Fibroblast of pulmonary artery (primary cell): Measurements from ENCODE around the gene SPATA46.
"Not testable (repeated sequence)": the region's sequence is repeated elsewhere in the genome, so short reads cannot be mapped to it uniquely, and the experiment has no call there.

Experiments used
- DNase-seq: peaks from one replicate; pipeline ENCODE4 v3.0.0-alpha.2; 2010; ENCODE audit warnings: low read depth
- H3K4me3 ChIP-seq: replicated peaks from 2 replicates; pipeline ENCODE4 v1.5.1; 2011; ENCODE audit warnings: low read depth, mild to moderate bottlenecking, control low read depth, low read length, moderate library complexity
- TF ChIP-seq, protein P1 (sequence below): IDR thresholded peaks from 2 replicates; pipeline ENCODE4 v1.5.1; 2011; ENCODE audit warnings: mild to moderate bottlenecking, control low read depth, low read length, inconsistent platforms; ENCODE audit errors: missing control alignments

Gene SPATA46, protein sequence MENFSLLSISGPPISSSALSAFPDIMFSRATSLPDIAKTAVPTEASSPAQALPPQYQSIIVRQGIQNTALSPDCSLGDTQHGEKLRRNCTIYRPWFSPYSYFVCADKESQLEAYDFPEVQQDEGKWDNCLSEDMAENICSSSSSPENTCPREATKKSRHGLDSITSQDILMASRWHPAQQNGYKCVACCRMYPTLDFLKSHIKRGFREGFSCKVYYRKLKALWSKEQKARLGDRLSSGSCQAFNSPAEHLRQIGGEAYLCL

DNA sequence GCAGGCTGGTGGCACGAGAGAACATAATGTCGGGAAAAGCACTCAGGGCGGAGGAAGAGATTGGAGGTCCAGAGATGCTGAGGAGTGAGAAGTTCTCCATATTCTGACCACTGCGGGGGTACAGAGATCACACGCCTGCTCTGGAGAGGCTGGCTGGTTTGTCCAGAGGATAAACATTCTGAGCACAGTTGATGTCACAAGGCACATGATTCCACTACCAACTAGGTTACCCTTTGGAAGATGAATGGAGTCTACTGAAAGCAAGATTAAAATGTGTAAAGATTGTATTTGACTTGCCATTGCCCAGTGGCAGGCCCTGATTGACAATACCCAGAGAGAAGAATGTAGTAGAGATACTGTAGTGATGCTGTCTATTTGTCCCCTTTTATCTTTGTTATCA, at the start of gene SPATA46:
Gene SPATA46, minus strand, starts transcription at position 164 of the 400 bp plus-strand sequence. Its CDS starts 64 bp downstream, at position 100.
- no peak for DNase-seq
- H3K4me3 ChIP-seq: no peak within 1 kb of the TSS
- TF ChIP-seq, protein P1, sequence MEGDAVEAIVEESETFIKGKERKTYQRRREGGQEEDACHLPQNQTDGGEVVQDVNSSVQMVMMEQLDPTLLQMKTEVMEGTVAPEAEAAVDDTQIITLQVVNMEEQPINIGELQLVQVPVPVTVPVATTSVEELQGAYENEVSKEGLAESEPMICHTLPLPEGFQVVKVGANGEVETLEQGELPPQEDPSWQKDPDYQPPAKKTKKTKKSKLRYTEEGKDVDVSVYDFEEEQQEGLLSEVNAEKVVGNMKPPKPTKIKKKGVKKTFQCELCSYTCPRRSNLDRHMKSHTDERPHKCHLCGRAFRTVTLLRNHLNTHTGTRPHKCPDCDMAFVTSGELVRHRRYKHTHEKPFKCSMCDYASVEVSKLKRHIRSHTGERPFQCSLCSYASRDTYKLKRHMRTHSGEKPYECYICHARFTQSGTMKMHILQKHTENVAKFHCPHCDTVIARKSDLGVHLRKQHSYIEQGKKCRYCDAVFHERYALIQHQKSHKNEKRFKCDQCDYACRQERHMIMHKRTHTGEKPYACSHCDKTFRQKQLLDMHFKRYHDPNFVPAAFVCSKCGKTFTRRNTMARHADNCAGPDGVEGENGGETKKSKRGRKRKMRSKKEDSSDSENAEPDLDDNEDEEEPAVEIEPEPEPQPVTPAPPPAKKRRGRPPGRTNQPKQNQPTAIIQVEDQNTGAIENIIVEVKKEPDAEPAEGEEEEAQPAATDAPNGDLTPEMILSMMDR: no peak

DNA sequence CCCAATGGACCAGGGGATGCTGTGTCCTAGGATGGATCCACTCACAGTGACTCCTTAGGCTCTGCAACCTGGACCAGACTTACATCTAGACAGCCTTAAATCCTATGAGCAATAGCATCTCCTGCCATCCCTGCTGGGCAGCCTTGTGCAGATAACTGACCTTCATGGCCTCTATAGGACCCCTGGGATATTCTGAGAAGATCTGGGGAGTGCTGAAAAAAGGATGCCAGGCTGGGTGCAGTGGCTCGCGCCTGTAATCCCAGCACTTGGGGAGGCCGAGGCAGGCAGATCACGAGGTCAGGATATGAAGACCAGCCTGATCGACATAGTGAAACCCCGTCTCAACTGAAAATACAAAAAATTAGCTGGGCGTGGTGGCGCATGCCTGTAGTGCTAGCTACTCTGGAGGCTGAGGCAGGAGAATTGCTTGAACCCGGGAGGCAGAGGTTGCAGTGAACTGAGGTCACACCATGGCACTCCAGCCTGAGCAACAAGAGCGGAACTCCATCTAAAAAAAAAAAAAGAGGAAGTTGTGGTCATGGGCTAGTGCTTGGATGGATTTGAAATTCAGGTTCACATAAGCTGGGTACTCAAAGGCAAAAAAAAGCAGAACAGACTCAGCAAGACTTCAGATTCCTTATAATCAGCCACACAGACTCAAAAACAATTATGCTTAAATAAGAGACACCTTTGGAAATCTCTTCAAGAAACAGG, 46.2 kb upstream of the SPATA46 start:
- DNase-seq: no peak
- TF ChIP-seq, protein P1: no peak
- H3K4me3 ChIP-seq: no peak overlapping the region

DNA sequence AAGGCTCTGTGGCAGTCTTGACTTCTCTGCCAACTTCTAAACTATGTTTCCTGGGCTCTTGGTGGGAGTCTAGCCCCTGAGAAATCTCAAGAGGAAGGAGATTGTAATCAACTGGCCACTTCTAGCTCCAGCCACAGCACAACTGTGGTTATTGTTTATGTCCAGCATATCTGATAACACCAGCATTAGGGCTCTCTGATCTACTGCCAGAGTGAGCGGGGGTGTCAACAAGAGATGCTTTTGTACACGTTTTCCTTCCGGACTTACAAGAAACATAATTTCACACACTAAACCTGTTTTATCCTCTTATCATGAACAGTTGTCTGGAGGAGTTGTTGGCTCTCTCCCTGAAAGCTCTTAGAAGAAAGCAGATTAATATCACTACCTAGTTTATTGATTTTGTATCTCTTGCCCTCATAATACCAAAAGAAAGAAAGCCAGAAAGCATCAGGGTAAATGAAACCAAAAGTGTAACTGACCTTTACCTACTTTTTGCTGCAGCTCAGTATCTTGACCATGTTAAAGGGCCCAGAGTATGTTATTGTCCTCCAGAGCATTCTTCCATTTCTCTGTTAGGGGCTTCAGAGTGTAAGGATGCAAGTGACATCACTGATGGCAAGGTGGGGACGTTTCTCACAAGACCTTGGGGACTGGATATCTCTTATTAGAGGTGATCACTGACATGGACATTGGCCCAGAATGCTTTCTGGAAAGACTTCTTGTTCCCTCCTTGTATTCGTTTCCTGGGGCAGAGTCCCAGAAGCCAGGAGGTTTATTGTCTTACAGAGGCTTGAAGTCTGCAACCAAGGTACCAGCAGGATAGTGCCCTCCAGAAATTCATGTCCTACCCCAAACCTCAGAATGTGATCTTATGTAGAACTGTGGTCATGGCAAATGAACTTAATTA, 44.9 kb upstream of the SPATA46 start:
- TF ChIP-seq, protein P1: no peak
- DNase-seq: peak; percentile 29
- no peak overlapping the region for H3K4me3 ChIP-seq

DNA sequence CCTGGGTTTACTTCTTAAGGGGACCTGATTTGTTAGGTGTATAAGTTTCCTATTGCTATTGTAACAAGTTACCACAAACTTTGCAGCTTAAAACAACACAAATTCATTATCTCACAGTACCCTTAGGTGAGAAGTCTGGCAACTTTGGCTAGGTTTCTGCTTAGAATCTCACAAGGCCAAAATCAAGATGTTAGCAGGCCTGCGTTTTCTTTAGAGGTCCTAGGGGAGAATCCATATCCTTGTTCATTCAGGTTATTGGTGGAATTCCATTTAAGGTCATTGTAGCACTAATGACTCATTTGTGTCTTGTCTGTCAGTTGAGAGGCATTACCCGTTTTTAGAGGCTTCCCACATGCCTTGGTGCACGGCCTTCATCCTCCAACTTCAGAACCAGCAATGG, 43.5 kb upstream of the SPATA46 start:
- no peak for DNase-seq
- H3K4me3 ChIP-seq: no peak overlapping the region
- TF ChIP-seq, protein P1: no peak

DNA sequence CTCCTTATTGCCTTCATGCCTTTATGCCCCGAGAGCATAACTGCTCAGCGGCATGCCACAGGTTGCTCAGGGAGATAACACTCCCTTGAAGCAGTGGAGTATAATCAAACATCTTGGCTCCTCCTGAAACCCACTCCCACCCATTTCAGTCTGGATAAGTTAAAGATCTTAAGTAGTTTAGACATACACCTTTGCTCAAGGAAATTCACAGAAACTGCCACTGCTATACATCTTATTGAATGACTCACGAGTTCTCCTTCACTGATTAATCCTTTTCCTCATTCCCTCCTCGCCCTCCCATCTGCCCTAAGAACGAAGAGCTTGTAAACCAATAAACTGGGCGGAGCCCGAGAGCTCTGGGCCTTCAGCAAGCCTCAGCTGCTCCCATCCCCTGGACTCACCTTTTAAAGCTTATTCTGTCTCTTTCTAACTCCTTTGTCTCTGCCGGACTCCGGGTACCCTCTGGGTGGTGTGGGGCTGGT, 42.8 kb upstream of the SPATA46 start:
- H3K4me3 ChIP-seq, DNase-seq: not testable (repeated sequence)

DNA sequence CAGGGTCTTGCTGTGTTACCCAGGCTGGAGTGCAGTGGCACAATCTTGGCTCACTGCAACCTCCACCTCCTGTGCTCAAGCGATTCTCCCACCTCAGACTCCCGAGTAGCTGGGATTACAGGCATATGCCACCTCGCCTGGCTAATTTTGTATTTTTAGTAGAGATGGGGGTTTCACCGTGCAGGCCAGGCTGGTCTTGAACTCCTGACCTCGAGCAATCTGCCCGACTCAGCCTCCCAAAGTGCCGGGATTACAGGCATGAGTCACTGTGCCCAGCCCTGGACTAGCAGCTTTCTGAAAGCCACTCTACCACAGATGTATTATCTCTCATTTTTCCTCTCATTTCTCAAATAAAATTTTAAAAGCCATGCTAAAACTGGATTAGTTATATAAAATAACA, 41.9 kb upstream of the SPATA46 start:
- DNase-seq, H3K4me3 ChIP-seq: not testable (repeated sequence)

DNA sequence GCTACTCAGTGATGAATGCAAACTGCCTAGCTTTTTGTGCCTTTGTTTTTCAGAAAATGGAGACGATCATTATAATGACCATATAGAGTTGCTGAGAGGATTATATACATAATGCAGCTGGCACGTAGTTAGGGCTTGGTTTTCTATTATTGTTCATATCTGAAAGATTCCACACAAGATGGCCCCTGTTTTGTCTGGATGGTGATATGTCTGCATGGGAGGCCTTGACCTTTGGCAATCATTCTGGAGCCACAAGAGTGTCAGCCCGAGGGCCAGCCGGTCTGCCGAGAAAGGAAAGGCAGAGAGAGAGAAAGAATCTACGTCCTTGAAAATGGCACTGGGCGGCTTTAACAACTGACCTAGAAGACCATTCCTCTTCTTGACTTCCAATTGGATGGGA, 41.0 kb upstream of the SPATA46 start:
- no peak overlapping the region for H3K4me3 ChIP-seq
- DNase-seq: no peak
- TF ChIP-seq, protein P1: no peak
